22Rv1 (cell line): ENCODE results near the gene ITPRIPL1.

ENCODE experiments used
- CTCF ChIP-seq: fragments of 450-650 bp; IDR thresholded peaks from 2 replicates; pipeline ENCODE4 v1.5.1; 2017; ENCODE audit warnings: mild to moderate bottlenecking
- ZFX ChIP-seq: fragments of 450-650 bp; IDR thresholded peaks from 2 replicates; pipeline ENCODE4 v1.6.1; 2017; ENCODE audit warnings: antibody characterized with exemption, borderline replicate concordance

DNA sequence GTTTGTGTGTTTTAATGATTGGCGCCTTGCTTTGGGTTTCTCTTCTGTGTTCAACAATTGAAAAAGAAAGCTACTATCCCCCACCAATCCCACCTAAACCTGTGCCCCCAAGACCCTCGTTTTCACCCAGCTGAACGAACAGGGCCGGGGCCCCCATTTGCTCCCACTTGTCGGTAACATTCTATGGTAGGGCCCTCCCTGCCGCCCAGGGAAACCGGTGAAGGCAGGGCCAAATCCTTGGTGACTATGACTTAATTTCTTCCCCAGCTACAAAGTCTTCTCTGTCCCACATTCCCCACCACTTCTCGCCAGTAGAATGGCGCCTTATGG, 19.2 kb upstream of the ITPRIPL1 start:
- TF ChIP-seq CTCF (no peak), ZFX (no peak)
